HCT116 (cell line): ENCODE measurements around the gene SUGCT. TPM values are rescaled to one million over a fixed set of nuclear protein-coding genes. Genes with fewer than 3 reads are reported as not detected.

Experiments
- ATAC-seq: fragments of 200-7000 bp; cut with Tn5 transposase; 2 replicates; pipeline ENCODE4 v1.9.1; 2020; ENCODE audit warnings: mild to moderate bottlenecking, moderate library complexity
- BruUV-seq: library from RNA; stranded (reverse); fragments of 400-500 nt; replicated peaks from 2 replicates; lab custom pipeline; 2021; lab: Mats Ljungman, UMichigan
- CTCF ChIA-PET: fragments of 300-600 bp; sonication (Branson Sonifier 250); formaldehyde crosslinking; loops from one replicate; lab custom pipeline; 2021; ENCODE audit warnings: antibody characterized with exemption; lab: Charles Lee
- POLR2A ChIA-PET: fragments of 300-600, 350-600 bp; sonication (Branson Sonifier 250); formaldehyde crosslinking; loops from one replicate; lab custom pipeline; 2021; ENCODE audit warnings: antibody characterized with exemption; lab: Charles Lee
- RAD21 ChIA-PET, 2 experiments: fragments of 300-600 bp; sonication (Branson Sonifier 250); formaldehyde crosslinking; loops; one replicate each; lab custom pipeline; 2023; ENCODE audit warnings: low total read pairs in 2 of 2; ENCODE audit not compliant: uncharacterized antibody in 2 of 2, unreplicated experiment in 2 of 2, low non-redundant PET in 1 of 2; lab: Charles Lee
- DNase-seq: peaks from one replicate; pipeline ENCODE4 v3.0.0-alpha.2; 2010; ENCODE audit warnings: low read depth, low spot score
- H2AFZ ChIP-seq: fragments of 200-600 bp; shearing (Covaris generic), sonication (generic); 2 replicates; pipeline ENCODE4 v1.6.1; 2017; ENCODE audit warnings: low read depth, mixed run types, mixed read lengths, antibody characterized with exemption, low read length; ENCODE audit not compliant: poor library complexity, severe bottlenecking
- H3K27ac ChIP-seq: 2 replicates; pipeline ENCODE4 v1.5.1; 2012; ENCODE audit warnings: low read depth, low read length
- H3K27me3 ChIP-seq: fragments of 200-600 bp; sonication (generic); 2 replicates; pipeline ENCODE4 v1.6.1; 2016; ENCODE audit warnings: mixed run types, low read length, mixed read lengths; ENCODE audit not compliant: insufficient read depth
- H3K36me3 ChIP-seq, 2 experiments: fragments of 200-500 bp in 1 of 2; fragments of 200-600 bp in 1 of 2; sonication (Bioruptor generic) in 1 of 2; sonication (generic) in 1 of 2; 2 replicates each; pipeline versions ENCODE4 v1.5.1 to v1.6.1; 2014 to 2016; ENCODE audit warnings: low read length in 2 of 2, inconsistent platforms in 1 of 2, mixed read lengths in 1 of 2, mixed run types in 1 of 2; ENCODE audit not compliant: insufficient read depth in 2 of 2, control insufficient read depth in 1 of 2
- H3K4me1 ChIP-seq, 2 experiments: fragments of 200-600 bp in 1 of 2; sonication (generic) in 1 of 2; 2 replicates each; pipeline versions ENCODE4 v1.5.1 to v1.6.1; 2012 to 2017; ENCODE audit warnings: low read length in 2 of 2, inconsistent platforms in 1 of 2, mild to moderate bottlenecking in 1 of 2, mixed read lengths in 1 of 2, mixed run types in 1 of 2, moderate library complexity in 1 of 2; ENCODE audit not compliant: insufficient read depth in 2 of 2, control insufficient read depth in 1 of 2
- H3K4me2 ChIP-seq: fragments of 200-600 bp; sonication (generic); 2 replicates; pipeline ENCODE4 v1.6.1; 2017; ENCODE audit warnings: mixed run types, low read length, mixed read lengths
- H3K4me3 ChIP-seq, 2 experiments: fragments of 200-600 bp in 1 of 2; sonication (generic) in 1 of 2; replicated peaks in 1 of 2; 2 replicates each; pipeline ENCODE4 v1.5.1; 2011 to 2016; ENCODE audit warnings: low read length in 2 of 2, control low read depth in 1 of 2, low read depth in 1 of 2, mild to moderate bottlenecking in 1 of 2, mixed read lengths in 1 of 2, mixed run types in 1 of 2
- H3K79me2 ChIP-seq: fragments of 200-600 bp; sonication (generic); 2 replicates; pipeline ENCODE4 v1.6.1; 2017; ENCODE audit warnings: mild to moderate bottlenecking, mixed run types, low read length, moderate library complexity, mixed read lengths; ENCODE audit not compliant: insufficient read depth
- H3K9ac ChIP-seq: fragments of 200-600 bp; sonication (generic); 2 replicates; pipeline ENCODE4 v1.6.1; 2016; ENCODE audit warnings: low read length, mixed read lengths
- H3K9me2 ChIP-seq: fragments of 200-600 bp; sonication (generic), shearing (Covaris generic); 2 replicates; pipeline ENCODE4 v1.6.1; 2017; ENCODE audit warnings: mixed run types, mild to moderate bottlenecking, moderate library complexity; ENCODE audit not compliant: insufficient read depth
- H3K9me3 ChIP-seq, 2 experiments: fragments of 200-500 bp in 1 of 2; fragments of 200-600 bp in 1 of 2; sonication (Bioruptor generic) in 1 of 2; sonication (generic) in 1 of 2; 2 replicates each; pipeline ENCODE4 v1.6.1; 2014 to 2017; ENCODE audit warnings: low read length in 2 of 2, mixed read lengths in 2 of 2, inconsistent platforms in 1 of 2, low read depth in 1 of 2, mild to moderate bottlenecking in 1 of 2, mixed run types in 1 of 2, moderate library complexity in 1 of 2; ENCODE audit not compliant: control insufficient read depth in 1 of 2, insufficient read depth in 1 of 2
- H4K20me1 ChIP-seq: fragments of 200-600 bp; sonication (generic), shearing (Covaris generic); 2 replicates; pipeline ENCODE4 v1.6.1; 2017; ENCODE audit warnings: mixed run types, mild to moderate bottlenecking, moderate library complexity; ENCODE audit not compliant: insufficient read depth
- ATF3 ChIP-seq: IDR thresholded peaks from 2 replicates; pipeline ENCODE4 v1.6.1; 2012
- CBX3 ChIP-seq: IDR thresholded peaks from 2 replicates; pipeline ENCODE4 v1.6.1; 2012; ENCODE audit warnings: low read depth
- CEBPB ChIP-seq: IDR thresholded peaks from 2 replicates; pipeline ENCODE4 v1.6.1; 2012; ENCODE audit warnings: low read depth
- ELF1 ChIP-seq: IDR thresholded peaks from 2 replicates; pipeline ENCODE4 v1.6.1; 2012; ENCODE audit warnings: low read depth, borderline replicate concordance
- FOSL1 ChIP-seq: IDR thresholded peaks from 2 replicates; pipeline ENCODE4 v1.6.1; 2012; ENCODE audit warnings: low read depth
- JUND ChIP-seq: IDR thresholded peaks from 2 replicates; pipeline ENCODE4 v1.6.1; 2012
- MAX ChIP-seq: IDR thresholded peaks from 2 replicates; pipeline ENCODE4 v1.6.1; 2012
- POLR2A ChIP-seq: IDR thresholded peaks from 2 replicates; pipeline ENCODE4 v1.7.0; 2011; ENCODE audit warnings: borderline replicate concordance; ENCODE audit not compliant: insufficient read depth, insufficient read length; ENCODE audit errors: extremely low read depth
- POLR2AphosphoS5 ChIP-seq: IDR thresholded peaks from 2 replicates; pipeline ENCODE4 v1.6.1; 2011; ENCODE audit warnings: mild to moderate bottlenecking, low read depth, low read length, moderate library complexity
- RAD21 ChIP-seq: IDR thresholded peaks from 2 replicates; pipeline ENCODE4 v1.6.1; 2012; ENCODE audit warnings: low read depth, mild to moderate bottlenecking
- REST ChIP-seq: IDR thresholded peaks from 2 replicates; pipeline ENCODE4 v1.6.1; 2012; ENCODE audit warnings: low read depth
- SIN3A ChIP-seq: IDR thresholded peaks from 2 replicates; pipeline ENCODE4 v1.6.1; 2012; ENCODE audit warnings: low read depth
- SP1 ChIP-seq: IDR thresholded peaks from 2 replicates; pipeline ENCODE4 v1.6.1; 2012; ENCODE audit warnings: low read depth
- TCF7L2 ChIP-seq: IDR thresholded peaks from 2 replicates; pipeline ENCODE4 v1.7.0; 2011; ENCODE audit warnings: borderline replicate concordance, inconsistent platforms; ENCODE audit not compliant: insufficient read depth, insufficient read length; ENCODE audit errors: extremely low read depth
- YY1 ChIP-seq: IDR thresholded peaks from 2 replicates; pipeline ENCODE4 v1.6.1; 2011; ENCODE audit warnings: low read length, low read depth, moderate library complexity, mild to moderate bottlenecking; ENCODE audit not compliant: insufficient replicate concordance; ENCODE audit errors: extremely low read depth
- ZBTB33 ChIP-seq: IDR thresholded peaks from 2 replicates; pipeline ENCODE4 v1.6.1; 2011; ENCODE audit warnings: mild to moderate bottlenecking, low read length, moderate library complexity; ENCODE audit not compliant: insufficient replicate concordance; ENCODE audit errors: extremely low read depth
- ZFX ChIP-seq: fragments of 450-650 bp; IDR thresholded peaks from 2 replicates; pipeline ENCODE4 v1.6.1; 2017
- intact Hi-C: fragments of 100-400 bp; cut with micrococcal nuclease; formaldehyde crosslinking; loops from 2 replicates; pipeline ENCODE4 v1.10.0; 2022
- total RNA-seq: library from RNA; stranded (reverse); gene quantifications from one replicate; pipeline ENCODE4 v1.2.1, GENCODE V29; 2021; ENCODE audit not compliant: unreplicated experiment

Gene SUGCT
- total RNA-seq, 1 experiment from 2014 or later, result 4.4 TPM

GRCh38 chr7:40194745-40195144 is 59.9 kb downstream of the SUGCT start:
- ChIA-PET POLR2A (no interaction called here), RAD21 (no interaction called here), CTCF (no interaction called here)
- no peaks in the 10 kb centered on the region for H3K27me3 ChIP-seq
- no peak overlapping the region for H3K4me2 ChIP-seq
- H3K4me1 ChIP-seq, result no peaks in the 10 kb centered on the region
- no peak overlapping the region for H2AFZ ChIP-seq
- no TSS peak for BruUV-seq
- no peaks in the 10 kb centered on the region for H3K9me3 ChIP-seq
- ATAC-seq (no peak), DNase-seq (no peak)
- no peak overlapping the region for H3K27ac ChIP-seq
- no peaks in the 10 kb centered on the region for H3K79me2 ChIP-seq
- H3K9ac ChIP-seq, result no peak overlapping the region
- no peaks in the 10 kb centered on the region for H3K9me2 ChIP-seq
- intact Hi-C loops, result no loop called here
- H4K20me1 ChIP-seq, result no peaks in the 10 kb centered on the region
- no peak for TF ChIP-seq TCF7L2
- TF ChIP-seq REST, result no peak
- no peak for TF ChIP-seq ZFX
- TF ChIP-seq SIN3A, result no peak
- TF ChIP-seq ELF1, result no peak
- TF ChIP-seq MAX, result no peak
- no peak for TF ChIP-seq RAD21
- TF ChIP-seq YY1, result no peak
- TF ChIP-seq POLR2A, result no peak
- no peak for TF ChIP-seq CBX3
- no peak for TF ChIP-seq SP1
- no peak for TF ChIP-seq CEBPB
- TF ChIP-seq ZBTB33, result no peak
- TF ChIP-seq POLR2AphosphoS5, result no peak
- no peak for TF ChIP-seq FOSL1
- TF ChIP-seq ATF3, result no peak
- no peak for TF ChIP-seq JUND
- no peak overlapping the region for H3K4me3 ChIP-seq
- H3K36me3 ChIP-seq, result no peaks in the 10 kb centered on the region
